Karpas-422 (cell line): ENCODE results near the gene FMN1. TPM values are rescaled to one million over a fixed set of nuclear protein-coding genes. Genes with fewer than 3 reads are reported as not detected.

ENCODE experiments used
- DNase-seq: peaks from one replicate; pipeline ENCODE4 v3.0.0-alpha.2; 2015
- H2AFZ ChIP-seq: fragments of 200-600 bp; sonication (generic); 2 replicates; pipeline ENCODE4 v1.6.1; 2014; ENCODE audit warnings: antibody characterized with exemption, low read length, mixed read lengths
- H3K27ac ChIP-seq: fragments of 200-600 bp; sonication (generic); 2 replicates; pipeline ENCODE4 v1.5.1; 2014; ENCODE audit warnings: mild to moderate bottlenecking, low read length, moderate library complexity
- H3K27me3 ChIP-seq: fragments of 200-600 bp; sonication (generic); 2 replicates; pipeline ENCODE4 v1.6.1; 2014; ENCODE audit warnings: low read length, mixed read lengths
- H3K36me3 ChIP-seq: fragments of 200-600 bp; sonication (generic); 2 replicates; pipeline ENCODE4 v1.6.1; 2014; ENCODE audit warnings: low read length, mixed read lengths; ENCODE audit not compliant: insufficient read depth
- H3K4me1 ChIP-seq: fragments of 200-600 bp; sonication (generic); 2 replicates; pipeline ENCODE4 v1.6.1; 2014; ENCODE audit warnings: mild to moderate bottlenecking, low read length, mixed read lengths
- H3K4me2 ChIP-seq: fragments of 200-600 bp; sonication (generic); 2 replicates; pipeline ENCODE4 v1.6.1; 2014; ENCODE audit warnings: low read length, low read depth, mild to moderate bottlenecking; ENCODE audit not compliant: poor library complexity, severe bottlenecking
- H3K4me3 ChIP-seq: fragments of 200-600 bp; sonication (generic); 2 replicates; pipeline ENCODE4 v1.5.1; 2014; ENCODE audit warnings: mild to moderate bottlenecking, antibody characterized with exemption, low read length, mixed read lengths
- H3K79me2 ChIP-seq: fragments of 200-600 bp; sonication (generic); 2 replicates; pipeline ENCODE4 v1.6.1; 2014; ENCODE audit warnings: mild to moderate bottlenecking, low read length, mixed read lengths
- H3K9ac ChIP-seq: fragments of 200-600 bp; sonication (generic); 2 replicates; pipeline ENCODE4 v1.6.0; 2014; ENCODE audit warnings: low read length
- H3K9me2 ChIP-seq: fragments of 200-600 bp; sonication (generic), shearing (Covaris generic); replicated peaks from 2 replicates; pipeline ENCODE4 v1.6.0; 2014; ENCODE audit warnings: mild to moderate bottlenecking, low read length, moderate library complexity; ENCODE audit not compliant: insufficient read depth
- H3K9me3 ChIP-seq: fragments of 300-700, 200-600 bp; sonication (generic); 2 replicates; pipeline ENCODE4 v1.6.1; 2014; ENCODE audit warnings: low read length, mixed read lengths
- H4K20me1 ChIP-seq: fragments of 200-600 bp; sonication (generic); 2 replicates; pipeline ENCODE4 v1.6.1; 2014; ENCODE audit warnings: mild to moderate bottlenecking, antibody characterized with exemption, low read length, low read depth; ENCODE audit not compliant: insufficient read depth
- total RNA-seq: library from RNA; depleted of rRNA; stranded (reverse); fragments of >200 nt; shearing (Covaris generic); gene quantifications from 2 replicates; pipeline ENCODE4 v1.2.3, GENCODE V29; 2014; ENCODE audit warnings: low replicate concordance

FMN1 gene
- total RNA-seq, 1 experiment from 2014 or later, result 1.1 TPM

DNA sequence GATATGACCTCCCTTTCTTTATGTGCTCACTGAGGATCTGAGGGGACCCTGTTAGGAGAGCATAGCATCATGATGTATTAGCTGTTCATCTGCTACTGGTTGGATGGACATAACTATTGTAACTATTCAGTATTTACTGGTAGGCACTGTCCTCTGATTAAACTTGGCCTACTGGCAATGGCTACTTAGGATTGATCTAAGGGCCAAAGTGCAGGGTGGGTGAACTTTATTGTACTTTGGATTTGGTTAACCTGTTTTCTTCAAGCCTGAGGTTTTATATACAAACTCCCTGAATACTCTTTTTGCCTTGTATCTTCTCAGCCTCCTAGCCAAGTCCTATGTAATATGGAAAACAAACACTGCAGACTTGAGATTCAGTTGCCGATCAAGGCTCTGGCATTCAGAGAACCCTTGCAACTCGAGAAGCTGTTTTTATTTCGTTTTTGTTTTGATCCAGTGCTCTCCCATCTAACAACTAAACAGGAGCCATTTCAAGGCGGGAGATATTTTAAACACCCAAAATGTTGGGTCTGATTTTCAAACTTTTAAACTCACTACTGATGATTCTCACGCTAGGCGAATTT lies 461.8 kb downstream of the FMN1 start:
- H3K36me3 ChIP-seq, result no peaks in the 10 kb centered on the region
- H3K9me2 ChIP-seq, result no peaks in the 10 kb centered on the region
- no peak overlapping the region for H3K9ac ChIP-seq
- no peak overlapping the region for H2AFZ ChIP-seq
- no peaks in the 10 kb centered on the region for H3K4me1 ChIP-seq
- no peak overlapping the region for H3K4me2 ChIP-seq
- H3K27ac ChIP-seq, result no peak overlapping the region
- H3K27me3 ChIP-seq, result no peaks in the 10 kb centered on the region
- no peak for DNase-seq
- H3K79me2 ChIP-seq, result no peaks in the 10 kb centered on the region
- H3K4me3 ChIP-seq, result no peak overlapping the region
- H3K9me3 ChIP-seq, result no peaks in the 10 kb centered on the region
- no peaks in the 10 kb centered on the region for H4K20me1 ChIP-seq

DNA sequence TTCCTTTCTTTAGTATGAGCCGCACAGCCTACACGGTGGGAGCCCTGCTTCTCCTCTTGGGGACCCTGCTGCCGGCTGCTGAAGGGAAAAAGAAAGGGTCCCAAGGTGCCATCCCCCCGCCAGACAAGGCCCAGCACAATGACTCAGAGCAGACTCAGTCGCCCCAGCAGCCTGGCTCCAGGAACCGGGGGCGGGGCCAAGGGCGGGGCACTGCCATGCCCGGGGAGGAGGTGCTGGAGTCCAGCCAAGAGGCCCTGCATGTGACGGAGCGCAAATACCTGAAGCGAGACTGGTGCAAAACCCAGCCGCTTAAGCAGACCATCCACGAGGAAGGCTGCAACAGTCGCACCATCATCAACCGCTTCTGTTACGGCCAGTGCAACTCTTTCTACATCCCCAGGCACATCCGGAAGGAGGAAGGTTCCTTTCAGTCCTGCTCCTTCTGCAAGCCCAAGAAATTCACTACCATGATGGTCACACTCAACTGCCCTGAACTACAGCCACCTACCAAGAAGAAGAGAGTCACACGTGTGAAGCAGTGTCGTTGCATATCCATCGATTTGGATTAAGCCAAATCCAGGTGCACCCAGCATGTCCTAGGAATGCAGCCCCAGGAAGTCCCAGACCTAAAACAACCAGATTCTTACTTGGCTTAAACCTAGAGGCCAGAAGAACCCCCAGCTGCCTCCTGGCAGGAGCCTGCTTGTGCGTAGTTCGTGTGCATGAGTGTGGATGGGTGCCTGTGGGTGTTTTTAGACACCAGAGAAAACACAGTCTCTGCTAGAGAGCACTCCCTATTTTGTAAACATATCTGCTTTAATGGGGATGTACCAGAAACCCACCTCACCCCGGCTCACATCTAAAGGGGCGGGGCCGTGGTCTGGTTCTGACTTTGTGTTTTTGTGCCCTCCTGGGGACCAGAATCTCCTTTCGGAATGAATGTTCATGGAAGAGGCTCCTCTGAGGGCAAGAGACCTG lies 463.5 kb downstream of the FMN1 start:
- DNase-seq, result no peak
- Histone ChIP-seq H3K27ac (no peak overlapping the region), H3K36me3 (no peaks in the 10 kb centered on the region), H3K9ac (no peak overlapping the region), H3K4me3 (no peak overlapping the region), H3K9me3 (no peaks in the 10 kb centered on the region), H3K4me2 (no peak overlapping the region), H4K20me1 (no peaks in the 10 kb centered on the region), H2AFZ (no peak overlapping the region), H3K9me2 (no peaks in the 10 kb centered on the region), H3K79me2 (no peaks in the 10 kb centered on the region), H3K27me3 (no peaks in the 10 kb centered on the region), H3K4me1 (no peaks in the 10 kb centered on the region)

DNA sequence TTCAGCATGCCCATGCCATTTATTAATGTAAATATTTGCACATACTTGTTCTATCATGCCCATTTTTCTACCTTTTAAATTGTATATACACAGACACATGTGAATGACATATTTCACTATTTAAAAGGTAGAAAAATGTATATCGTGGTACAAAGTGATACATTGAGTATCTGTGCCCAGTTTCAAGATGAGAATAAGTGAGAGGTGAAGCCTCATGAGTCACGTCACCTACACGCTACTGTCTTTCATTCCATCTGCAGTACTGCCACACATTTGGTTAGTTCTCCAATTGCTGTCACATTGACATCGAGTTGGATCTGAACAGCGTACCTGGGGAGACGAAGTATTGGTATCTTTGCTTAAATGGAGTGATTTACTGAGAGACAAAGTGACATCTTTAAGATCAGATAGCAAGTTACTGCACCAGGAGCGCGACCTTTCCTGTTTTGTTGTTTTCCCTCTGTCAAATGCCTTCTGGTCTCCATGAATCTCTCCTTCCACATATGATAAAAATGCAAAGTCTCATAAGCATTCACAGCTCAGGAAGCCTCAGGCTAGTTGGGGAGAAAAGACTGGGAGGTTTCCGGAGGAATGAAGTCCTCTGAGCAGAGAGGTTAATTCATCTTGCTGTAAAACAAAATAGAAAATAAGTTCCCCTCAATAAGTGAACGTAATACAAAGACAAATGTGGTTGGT lies 464.7 kb downstream of the FMN1 start:
- no peak overlapping the region for H3K9ac ChIP-seq
- H3K9me3 ChIP-seq, result no peaks in the 10 kb centered on the region
- DNase-seq, result no peak
- H3K27ac ChIP-seq, result no peak overlapping the region
- H3K9me2 ChIP-seq, result no peaks in the 10 kb centered on the region
- no peak overlapping the region for H3K4me2 ChIP-seq
- H4K20me1 ChIP-seq, result no peaks in the 10 kb centered on the region
- H3K27me3 ChIP-seq, result no peaks in the 10 kb centered on the region
- no peak overlapping the region for H3K4me3 ChIP-seq
- no peaks in the 10 kb centered on the region for H3K4me1 ChIP-seq
- H3K36me3 ChIP-seq, result no peaks in the 10 kb centered on the region
- no peaks in the 10 kb centered on the region for H3K79me2 ChIP-seq
- H2AFZ ChIP-seq, result no peak overlapping the region

DNA sequence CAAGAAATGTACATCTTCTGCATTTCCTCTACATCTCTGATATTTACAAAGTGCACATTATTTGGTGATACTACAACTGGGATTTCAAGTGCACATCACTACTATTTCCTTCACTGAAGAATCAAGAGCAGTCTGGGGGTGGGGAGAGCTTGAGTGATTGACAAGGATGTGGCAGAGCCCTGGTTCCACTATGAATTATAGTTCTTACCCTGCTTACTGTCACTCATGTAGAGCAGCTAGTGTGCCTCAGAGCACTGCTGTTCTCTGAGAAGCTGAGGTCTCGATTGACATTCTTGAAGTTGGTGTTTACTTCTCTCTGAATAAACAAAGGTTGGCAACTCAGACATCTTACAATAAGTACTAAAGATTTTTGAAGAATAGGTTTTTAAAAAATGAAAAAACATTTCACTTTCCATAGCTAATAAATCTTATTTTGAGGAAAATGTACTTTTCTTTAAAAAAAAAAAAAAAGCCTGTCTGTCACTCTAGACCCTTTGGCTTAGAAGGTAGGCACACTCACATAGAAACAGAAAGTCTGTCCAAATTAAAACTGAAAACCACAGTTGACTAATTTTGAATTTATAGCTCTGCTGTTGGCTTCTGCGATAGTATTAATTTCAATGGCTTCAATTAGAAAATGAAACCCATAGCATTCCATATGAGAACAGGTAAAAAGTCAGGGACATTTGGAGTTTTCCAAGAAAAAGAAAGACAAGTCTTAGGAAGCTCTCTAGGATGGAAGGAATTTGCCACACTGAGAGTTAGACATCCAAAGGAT lies 471.2 kb downstream of the FMN1 start:
- Histone ChIP-seq H3K9me3 (no peaks in the 10 kb centered on the region), H3K9me2 (no peaks in the 10 kb centered on the region), H3K4me3 (no peak overlapping the region), H3K79me2 (no peaks in the 10 kb centered on the region), H3K4me2 (no peak overlapping the region), H3K27ac (no peak overlapping the region), H2AFZ (no peak overlapping the region), H4K20me1 (no peaks in the 10 kb centered on the region), H3K9ac (no peak overlapping the region), H3K27me3 (no peaks in the 10 kb centered on the region), H3K4me1 (no peaks in the 10 kb centered on the region), H3K36me3 (no peaks in the 10 kb centered on the region)
- DNase-seq, result no peak

DNA sequence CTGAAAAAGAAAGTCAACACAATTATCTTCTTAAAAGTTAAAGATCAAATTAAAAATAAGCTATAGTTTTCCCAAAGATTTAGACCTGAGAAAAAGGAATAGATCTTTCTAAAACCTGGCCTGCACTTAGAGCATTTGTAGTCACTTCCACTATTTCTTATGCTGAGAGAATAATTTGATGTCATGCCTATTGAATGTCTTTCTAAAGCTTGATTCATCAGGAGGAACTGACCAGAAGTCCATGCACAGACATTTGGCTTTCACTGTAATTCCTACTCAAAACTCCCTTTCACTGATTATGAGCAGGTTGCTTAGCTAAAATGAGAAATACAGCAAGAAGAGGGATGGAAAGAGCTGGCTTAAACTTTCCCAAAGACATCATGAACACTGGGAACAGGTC lies 472.4 kb downstream of the FMN1 start:
- no peak overlapping the region for H2AFZ ChIP-seq
- no peaks in the 10 kb centered on the region for H3K4me1 ChIP-seq
- H3K4me2 ChIP-seq, result no peak overlapping the region
- H3K9ac ChIP-seq, result no peak overlapping the region
- H3K79me2 ChIP-seq, result no peaks in the 10 kb centered on the region
- H3K36me3 ChIP-seq, result no peaks in the 10 kb centered on the region
- H3K27me3 ChIP-seq, result no peaks in the 10 kb centered on the region
- no peak for DNase-seq
- H4K20me1 ChIP-seq, result no peaks in the 10 kb centered on the region
- no peaks in the 10 kb centered on the region for H3K9me2 ChIP-seq
- no peak overlapping the region for H3K4me3 ChIP-seq
- H3K9me3 ChIP-seq, result no peaks in the 10 kb centered on the region
- H3K27ac ChIP-seq, result no peak overlapping the region

DNA sequence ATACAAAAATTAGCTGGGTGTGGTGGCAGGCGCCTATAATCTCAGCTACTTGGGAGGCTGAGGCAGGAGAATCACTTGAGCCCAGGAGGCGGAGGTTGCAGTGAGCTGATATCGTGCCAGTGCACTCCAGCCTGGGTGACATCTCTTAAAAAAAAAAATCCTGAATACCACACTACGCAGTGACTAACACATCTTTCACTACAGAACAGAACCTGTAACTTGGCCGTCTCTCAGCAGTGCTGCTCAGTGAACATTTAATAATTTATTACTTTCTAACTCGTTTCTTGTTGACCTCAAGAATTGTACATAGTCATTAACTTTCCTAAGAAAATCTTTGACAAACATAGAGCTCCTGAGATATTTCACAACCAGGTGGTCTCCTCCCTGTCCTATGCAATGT lies 472.9 kb downstream of the FMN1 start:
- Histone ChIP-seq H3K36me3 (no peaks in the 10 kb centered on the region), H3K27ac (no peak overlapping the region), H3K27me3 (no peaks in the 10 kb centered on the region), H3K4me1 (no peaks in the 10 kb centered on the region), H4K20me1 (no peaks in the 10 kb centered on the region), H3K9ac (no peak overlapping the region), H3K9me2 (no peaks in the 10 kb centered on the region), H3K4me3 (no peak overlapping the region), H3K79me2 (no peaks in the 10 kb centered on the region), H3K9me3 (no peaks in the 10 kb centered on the region), H2AFZ (no peak overlapping the region), H3K4me2 (no peak overlapping the region)
- no peak for DNase-seq

DNA sequence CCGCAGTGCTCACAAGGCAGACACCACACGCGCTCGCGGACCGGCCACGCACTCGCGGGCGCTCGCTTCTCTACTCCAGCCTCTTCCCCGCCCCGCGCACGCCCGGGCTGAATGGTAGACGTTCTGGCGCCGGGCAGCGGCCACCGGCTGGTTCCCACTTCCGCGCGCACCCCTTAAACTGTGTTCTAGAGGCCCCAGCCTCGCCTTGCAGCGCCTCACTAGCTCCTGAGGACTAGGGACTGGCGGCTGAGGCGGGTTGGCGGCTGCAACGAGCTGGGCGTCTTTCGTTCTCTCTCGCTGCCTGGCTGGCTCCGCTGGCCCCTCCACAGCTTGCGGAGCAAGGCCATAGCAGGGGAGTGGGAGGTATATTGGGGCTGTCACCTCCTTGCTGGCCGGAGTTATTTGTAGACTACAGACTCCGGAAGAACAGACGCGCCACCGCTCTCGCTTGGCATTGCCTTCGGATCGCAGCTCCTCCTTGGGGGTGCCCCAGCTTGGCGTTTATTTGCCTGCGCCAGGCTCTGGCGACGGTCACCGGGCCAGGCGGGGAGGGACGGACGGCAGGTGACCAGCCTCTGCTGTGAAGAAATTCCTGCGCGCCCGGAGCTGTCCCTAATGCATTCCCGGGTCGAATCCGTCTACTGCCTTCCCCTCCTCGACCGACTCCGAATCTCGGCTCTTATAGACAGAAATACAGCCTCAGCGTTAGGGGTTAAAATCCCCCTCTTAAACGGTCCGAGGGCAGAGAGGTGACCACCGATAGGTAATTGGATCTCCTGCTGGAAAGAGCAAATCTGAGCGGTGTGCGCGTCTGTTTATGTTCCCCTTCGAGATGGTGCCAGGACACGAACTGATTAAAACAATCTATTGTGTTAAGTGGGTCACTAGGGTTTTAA lies 475.4 kb downstream of the FMN1 start:
- DNase-seq, result no peak
- Histone ChIP-seq H3K9ac (no peak overlapping the region), H3K9me2 (no peaks in the 10 kb centered on the region), H3K9me3 (no peaks in the 10 kb centered on the region), H3K27ac (no peak overlapping the region), H3K79me2 (no peaks in the 10 kb centered on the region), H3K36me3 (no peaks in the 10 kb centered on the region), H2AFZ (no peak overlapping the region), H4K20me1 (no peaks in the 10 kb centered on the region), H3K4me1 (no peaks in the 10 kb centered on the region), H3K4me3 (no peak overlapping the region), H3K27me3 (no peaks in the 10 kb centered on the region), H3K4me2 (no peak overlapping the region)
